NB4 (cell line): ENCODE results near the gene ZBTB42.

ENCODE experiments used
- MYC ChIP-seq: IDR thresholded peaks from 2 replicates; pipeline ENCODE4 v1.6.1; 2011; ENCODE audit warnings: low read depth, low read length
- POLR2A ChIP-seq: IDR thresholded peaks from 2 replicates; pipeline ENCODE4 v1.6.1; 2011; ENCODE audit warnings: mild to moderate bottlenecking; ENCODE audit not compliant: insufficient read length; ENCODE audit errors: extremely low read depth
- TF ChIP-seq, protein P1 (sequence below): IDR thresholded peaks from one replicate; pipeline ENCODE4 v1.5.1; 2012; ENCODE audit warnings: low read depth, low read length
- TF ChIP-seq, protein P2 (sequence below): IDR thresholded peaks from 2 replicates; pipeline ENCODE4 v1.6.1; 2011; ENCODE audit warnings: low read depth, low read length

DNA sequence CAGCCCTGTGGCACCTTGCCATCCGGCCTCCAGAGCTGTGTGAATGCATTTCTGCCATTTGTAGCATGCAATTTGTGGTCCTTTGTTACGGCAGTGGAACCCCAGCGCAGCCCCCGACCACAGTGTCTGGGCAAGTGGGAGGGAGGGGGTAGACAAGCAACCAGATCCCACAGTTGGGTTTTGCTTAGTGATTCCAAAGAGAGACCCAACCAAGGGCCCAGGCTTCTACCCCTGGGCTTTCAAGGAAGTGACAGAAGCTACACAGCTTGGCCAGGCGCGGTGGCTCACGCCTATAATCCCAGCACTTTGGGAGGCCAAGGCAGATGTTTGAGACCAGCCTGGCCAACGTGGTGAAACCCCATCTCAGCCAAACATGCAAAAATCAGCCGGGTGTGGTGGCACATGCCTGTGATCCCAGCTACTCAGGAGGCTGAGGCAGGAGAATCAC is 17.8 kb downstream of the ZBTB42 start:
- TF ChIP-seq, protein P1, sequence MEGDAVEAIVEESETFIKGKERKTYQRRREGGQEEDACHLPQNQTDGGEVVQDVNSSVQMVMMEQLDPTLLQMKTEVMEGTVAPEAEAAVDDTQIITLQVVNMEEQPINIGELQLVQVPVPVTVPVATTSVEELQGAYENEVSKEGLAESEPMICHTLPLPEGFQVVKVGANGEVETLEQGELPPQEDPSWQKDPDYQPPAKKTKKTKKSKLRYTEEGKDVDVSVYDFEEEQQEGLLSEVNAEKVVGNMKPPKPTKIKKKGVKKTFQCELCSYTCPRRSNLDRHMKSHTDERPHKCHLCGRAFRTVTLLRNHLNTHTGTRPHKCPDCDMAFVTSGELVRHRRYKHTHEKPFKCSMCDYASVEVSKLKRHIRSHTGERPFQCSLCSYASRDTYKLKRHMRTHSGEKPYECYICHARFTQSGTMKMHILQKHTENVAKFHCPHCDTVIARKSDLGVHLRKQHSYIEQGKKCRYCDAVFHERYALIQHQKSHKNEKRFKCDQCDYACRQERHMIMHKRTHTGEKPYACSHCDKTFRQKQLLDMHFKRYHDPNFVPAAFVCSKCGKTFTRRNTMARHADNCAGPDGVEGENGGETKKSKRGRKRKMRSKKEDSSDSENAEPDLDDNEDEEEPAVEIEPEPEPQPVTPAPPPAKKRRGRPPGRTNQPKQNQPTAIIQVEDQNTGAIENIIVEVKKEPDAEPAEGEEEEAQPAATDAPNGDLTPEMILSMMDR, result no peak
- TF ChIP-seq POLR2A, result no peak
- TF ChIP-seq, protein P2, sequence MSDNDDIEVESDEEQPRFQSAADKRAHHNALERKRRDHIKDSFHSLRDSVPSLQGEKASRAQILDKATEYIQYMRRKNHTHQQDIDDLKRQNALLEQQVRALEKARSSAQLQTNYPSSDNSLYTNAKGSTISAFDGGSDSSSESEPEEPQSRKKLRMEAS, result no peak
- TF ChIP-seq MYC, result no peak
